ENCODE measurements around the gene SDHD.

SDHD gene

GRCh38 chr11:112106070-112106469 is 19.4 kb downstream of the SDHD start:
- no peak for DNase-seq

- no peak for DNase-seq
Measured at GRCh38 chr11:112113539-112114457, 27.1 kb downstream of the SDHD start.

DNA sequence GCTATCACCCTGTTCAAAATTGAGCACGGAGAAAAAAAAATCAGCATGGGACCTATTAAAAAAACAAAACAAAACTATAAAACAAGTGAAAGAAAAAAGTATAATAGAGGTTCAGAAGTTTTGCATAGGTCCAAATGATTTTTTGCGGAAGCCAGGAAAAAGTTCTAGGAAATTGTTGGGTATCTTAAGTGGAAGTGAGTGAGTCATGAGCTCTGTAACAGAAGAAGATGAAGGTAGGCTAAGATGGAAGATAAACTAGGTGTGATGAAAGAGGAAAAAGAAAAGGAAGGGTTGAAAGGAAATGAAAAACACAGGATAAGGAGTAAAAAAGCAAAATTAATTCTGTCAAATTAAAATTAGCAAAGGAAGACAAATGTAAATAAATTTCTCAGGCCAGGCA is 27.8 kb downstream of the SDHD start:
- DNase-seq: no peak

- no peak for DNase-seq
Measured at GRCh38 chr11:112115386-112115785, 28.7 kb downstream of the SDHD start.

DNA sequence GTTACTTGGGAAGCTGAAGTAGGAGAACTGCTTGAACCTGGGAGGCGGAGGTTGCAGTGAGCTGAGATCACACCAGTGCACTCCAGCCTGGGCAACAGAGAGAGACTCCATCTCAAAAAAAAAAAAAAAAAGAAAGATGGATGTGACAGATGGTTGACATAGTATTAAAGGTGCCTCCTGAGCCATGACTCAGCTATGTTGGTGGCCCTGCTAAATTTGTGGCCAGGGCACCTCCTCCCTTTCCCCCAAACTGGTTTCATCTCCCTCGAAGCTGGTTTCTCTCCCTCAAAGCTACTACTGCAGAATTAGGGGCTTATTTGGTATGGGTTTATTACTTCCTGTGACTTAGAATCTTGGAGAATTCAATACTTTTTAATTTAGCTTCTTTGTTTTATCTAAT is 31.5 kb downstream of the SDHD start:
- no peak for DNase-seq

- no peak for DNase-seq
Measured at GRCh38 chr11:112121981-112122615, 35.4 kb downstream of the SDHD start.

- no peak for DNase-seq
Measured at GRCh38 chr11:112123129-112123528, 36.5 kb downstream of the SDHD start.

DNA sequence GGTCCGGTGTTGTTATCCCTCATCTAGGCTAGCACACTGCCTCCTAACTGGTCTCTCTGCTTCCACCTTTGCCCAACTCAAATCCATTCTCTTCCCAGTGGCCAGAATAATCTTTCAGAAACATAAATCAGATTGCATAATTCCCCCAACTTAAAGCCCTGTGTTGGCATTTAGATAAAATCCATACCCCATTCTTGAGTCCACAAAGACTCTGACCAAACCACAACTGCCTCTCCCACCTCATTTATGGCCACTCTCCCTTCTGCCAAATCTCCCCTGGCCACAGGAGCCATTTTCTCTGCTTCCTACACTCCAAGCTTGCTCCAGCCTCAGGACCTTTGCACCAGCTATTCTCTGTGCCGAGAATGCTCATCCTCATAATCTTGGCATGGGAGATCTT is 40.4 kb downstream of the SDHD start:
- DNase-seq: no peak

GRCh38 chr11:112128483-112129121 is 41.9 kb downstream of the SDHD start:
- no peak for DNase-seq

DNA sequence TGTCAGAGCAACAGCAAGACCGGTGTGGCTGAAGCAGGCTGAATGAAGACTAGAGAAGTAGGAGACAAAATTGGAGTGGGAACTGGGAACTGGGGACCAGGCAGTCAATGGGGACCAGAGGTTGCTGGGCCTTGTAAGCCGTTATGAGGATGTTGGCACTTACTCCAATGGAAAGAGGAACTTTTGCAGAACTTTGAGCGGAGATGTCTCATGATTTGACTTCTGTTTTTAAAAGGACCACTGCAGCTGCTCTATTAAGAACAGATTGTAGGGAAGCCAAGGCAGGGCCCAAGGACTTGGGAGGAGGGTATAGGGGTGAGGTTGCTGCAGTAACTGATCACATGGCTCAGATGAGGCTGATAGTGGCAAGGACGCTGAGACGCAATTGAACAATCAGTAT is 43.0 kb downstream of the SDHD start:
- DNase-seq: no peak

DNA sequence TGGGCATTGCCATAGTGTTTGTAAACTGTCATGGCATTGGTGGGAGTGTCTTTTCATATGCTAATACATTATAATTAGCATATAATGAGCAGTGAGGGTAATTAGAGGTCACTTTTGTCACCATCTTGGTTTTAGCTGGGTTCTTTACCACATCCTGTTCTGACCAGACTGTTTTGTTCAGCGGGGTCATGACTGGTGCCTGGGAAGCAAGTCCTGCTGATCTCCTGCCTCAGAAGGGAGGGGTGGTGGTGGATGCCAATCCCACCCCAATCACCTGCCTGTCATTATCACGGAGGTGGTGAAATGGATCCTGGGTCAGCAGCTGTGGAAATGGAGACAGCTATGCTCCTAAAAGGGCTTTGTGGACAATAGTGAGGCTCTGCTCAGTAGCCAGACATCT is 46.1 kb downstream of the SDHD start:
- DNase-seq: no peak

DNA sequence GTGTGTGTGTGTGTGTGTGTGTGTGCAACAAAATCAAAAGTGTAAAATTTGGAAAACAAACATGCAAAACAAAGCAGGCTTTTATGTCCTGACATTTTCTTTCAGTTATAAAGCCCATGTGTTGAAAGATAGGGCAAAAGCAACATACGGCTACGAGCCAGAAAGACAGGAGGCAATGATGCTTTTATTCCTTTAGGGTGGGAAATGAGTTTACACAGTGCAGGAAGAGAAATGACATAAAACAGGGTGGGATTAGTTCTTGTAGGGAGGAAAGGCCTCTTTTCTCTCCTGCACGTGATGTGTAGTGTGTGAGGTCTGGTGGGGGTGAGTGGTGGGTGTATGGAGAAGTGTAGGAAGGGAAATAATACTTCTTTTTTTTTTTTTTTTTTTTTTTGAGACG is 47.8 kb downstream of the SDHD start:
- no peak for DNase-seq

GRCh38 chr11:112143597-112143996 is 56.9 kb downstream of the SDHD start:
- no peak for DNase-seq
